ENCODE results near the gene MBD4. TPM values are rescaled to one million over a fixed set of nuclear protein-coding genes. Genes with fewer than 3 reads are reported as not detected.

The MBD4 gene
- total RNA-seq, 1 donor from 2014 or later = 31.6 TPM

GRCh38 chr3:129383292-129383860, 56.4 kb downstream of the MBD4 start:
- DNase-seq (ENCODE audit: low spot score) = no peak

GRCh38 chr3:129382366-129382765, 57.4 kb downstream of the MBD4 start:
- DNase-seq (ENCODE audit: low spot score) = no peak

Other genes with a start within 250 kb of the MBD4 start
- gene COPG1, start 190.3 kb downstream of the MBD4 start, total RNA-seq = 133 TPM
- gene HMCES, start 161.1 kb downstream of the MBD4 start, total RNA-seq = 32.2 TPM
- gene EFCAB12, start 11.3 kb downstream of the MBD4 start, total RNA-seq = 0.26 TPM
- gene IFT122, start 276 bp upstream of the MBD4 start, total RNA-seq = 37.6 TPM
- not detected for gene RHO, start 88.7 kb upstream of the MBD4 start, total RNA-seq
- gene H1-8, start 103.2 kb upstream of the MBD4 start, total RNA-seq = not detected
- gene PLXND1, start 166.7 kb upstream of the MBD4 start, total RNA-seq = 138 TPM

All from ureter (tissue), 1 donor.